ENCODE measurements around the gene ANAPC10. TPM values are rescaled to one million over a fixed set of nuclear protein-coding genes. Genes with fewer than 3 reads are reported as not detected.
"Not testable (repeated sequence)": the region's sequence is repeated elsewhere in the genome, so short reads cannot be mapped to it uniquely, and the experiment has no call there.

The ANAPC10 gene
- total RNA-seq, 1 donor, result 41.5 TPM

- H3K4me3 ChIP-seq (ENCODE audit: low read depth, low read length), result no peak overlapping the region
- DNase-seq (ENCODE audit: low read depth), result no peak
- TF ChIP-seq, protein P1, sequence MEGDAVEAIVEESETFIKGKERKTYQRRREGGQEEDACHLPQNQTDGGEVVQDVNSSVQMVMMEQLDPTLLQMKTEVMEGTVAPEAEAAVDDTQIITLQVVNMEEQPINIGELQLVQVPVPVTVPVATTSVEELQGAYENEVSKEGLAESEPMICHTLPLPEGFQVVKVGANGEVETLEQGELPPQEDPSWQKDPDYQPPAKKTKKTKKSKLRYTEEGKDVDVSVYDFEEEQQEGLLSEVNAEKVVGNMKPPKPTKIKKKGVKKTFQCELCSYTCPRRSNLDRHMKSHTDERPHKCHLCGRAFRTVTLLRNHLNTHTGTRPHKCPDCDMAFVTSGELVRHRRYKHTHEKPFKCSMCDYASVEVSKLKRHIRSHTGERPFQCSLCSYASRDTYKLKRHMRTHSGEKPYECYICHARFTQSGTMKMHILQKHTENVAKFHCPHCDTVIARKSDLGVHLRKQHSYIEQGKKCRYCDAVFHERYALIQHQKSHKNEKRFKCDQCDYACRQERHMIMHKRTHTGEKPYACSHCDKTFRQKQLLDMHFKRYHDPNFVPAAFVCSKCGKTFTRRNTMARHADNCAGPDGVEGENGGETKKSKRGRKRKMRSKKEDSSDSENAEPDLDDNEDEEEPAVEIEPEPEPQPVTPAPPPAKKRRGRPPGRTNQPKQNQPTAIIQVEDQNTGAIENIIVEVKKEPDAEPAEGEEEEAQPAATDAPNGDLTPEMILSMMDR (IDR thresholded peaks at IDR 0.05; ENCODE audit: insufficient read depth, low read depth, low read length), result no peak
Observed at GRCh38 chr4:145019346-145019745, 78.7 kb downstream of the ANAPC10 start.

DNA sequence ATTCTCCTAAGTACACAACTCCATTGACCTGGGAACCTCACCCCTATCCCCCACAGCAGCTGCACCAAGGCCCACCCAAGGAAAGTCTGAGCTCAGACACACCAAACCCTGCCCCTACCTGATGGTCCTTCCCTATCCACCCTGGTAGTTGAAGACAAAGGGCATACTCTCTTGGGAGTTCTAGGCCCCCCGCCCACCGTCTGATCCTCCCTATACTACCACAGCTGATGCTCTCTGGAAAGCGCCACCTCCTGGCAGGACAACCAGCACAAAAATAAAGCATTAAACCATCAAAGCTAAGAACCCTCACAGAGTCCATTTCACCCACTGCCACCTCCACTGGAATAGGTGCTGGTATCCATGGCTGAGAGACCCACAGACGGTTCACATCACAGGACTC, 83.6 kb downstream of the ANAPC10 start:
- TF ChIP-seq, protein P1 (IDR thresholded peaks at IDR 0.05; ENCODE audit: insufficient read depth, low read depth, low read length), result no peak
- DNase-seq (ENCODE audit: low read depth), result no peak

GRCh38 chr4:145012841-145013240, 85.2 kb downstream of the ANAPC10 start:
- peak; percentile 54 for DNase-seq (ENCODE audit: low read depth)
- H3K4me3 ChIP-seq (ENCODE audit: low read depth, low read length), result no peak overlapping the region
- TF ChIP-seq, protein P1 (IDR thresholded peaks at IDR 0.05; ENCODE audit: insufficient read depth, low read depth, low read length), result no peak

More for the DNA sequence above, 83.6 kb downstream of the ANAPC10 start:
- no peak overlapping the region for H3K4me3 ChIP-seq (ENCODE audit: low read depth, low read length)

DNA sequence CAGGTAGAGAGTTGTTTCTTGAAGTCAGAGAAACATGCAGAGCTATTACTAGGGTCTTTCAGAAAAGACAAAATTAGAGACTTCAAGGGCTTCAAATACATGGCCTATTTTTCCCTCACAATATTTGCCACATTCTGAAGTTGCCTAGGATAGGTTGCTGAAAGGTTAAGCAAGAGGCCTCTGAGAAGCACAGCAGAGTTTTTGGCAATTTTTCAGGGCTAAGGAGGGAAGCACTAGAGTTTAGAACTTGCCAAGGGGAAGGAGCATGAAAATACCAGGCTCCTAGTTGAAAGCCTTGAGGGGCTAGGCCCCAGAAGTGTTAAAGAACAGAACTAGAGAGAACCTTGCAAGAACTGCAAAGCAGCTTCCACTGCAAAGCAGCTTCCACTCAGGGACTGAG, 86.4 kb downstream of the ANAPC10 start:
- TF ChIP-seq, protein P1 (IDR thresholded peaks at IDR 0.05; ENCODE audit: insufficient read depth, low read depth, low read length), result no peak
- DNase-seq (ENCODE audit: low read depth), result no peak
- H3K4me3 ChIP-seq (ENCODE audit: low read depth, low read length), result no peak overlapping the region

DNA sequence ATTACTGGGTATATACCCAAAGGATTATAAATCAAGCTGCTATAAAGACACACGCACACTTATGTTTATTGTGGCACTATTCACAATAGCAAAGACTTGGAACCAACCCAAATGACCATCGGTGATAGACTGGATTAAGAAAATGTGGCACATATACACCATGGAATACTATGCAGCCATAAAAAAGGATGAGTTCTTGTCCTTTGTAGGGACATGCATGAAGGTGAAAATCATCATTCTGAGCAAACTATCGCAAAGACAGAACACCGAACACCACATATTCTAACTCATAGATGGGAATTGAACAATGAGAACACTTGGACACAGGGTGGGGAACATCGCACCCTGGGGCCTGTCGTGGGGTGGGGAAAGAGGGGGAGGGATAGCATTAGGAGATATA, 87.7 kb downstream of the ANAPC10 start:
- not testable (repeated sequence) for DNase-seq (ENCODE audit: low read depth); H3K4me3 ChIP-seq (ENCODE audit: low read depth, low read length)

GRCh38 chr4:145003675-145004074, 94.3 kb downstream of the ANAPC10 start:
- no peak for DNase-seq (ENCODE audit: low read depth)
- TF ChIP-seq, protein P1 (IDR thresholded peaks at IDR 0.05; ENCODE audit: insufficient read depth, low read depth, low read length), result no peak
- no peak overlapping the region for H3K4me3 ChIP-seq (ENCODE audit: low read depth, low read length)

- TF ChIP-seq, protein P1 (IDR thresholded peaks at IDR 0.05; ENCODE audit: insufficient read depth, low read depth, low read length), result no peak
- DNase-seq (ENCODE audit: low read depth), result peak; percentile 14
- H3K4me3 ChIP-seq (ENCODE audit: low read depth, low read length), result no peak overlapping the region
Observed at GRCh38 chr4:145001635-145002034, 96.4 kb downstream of the ANAPC10 start.

DNA sequence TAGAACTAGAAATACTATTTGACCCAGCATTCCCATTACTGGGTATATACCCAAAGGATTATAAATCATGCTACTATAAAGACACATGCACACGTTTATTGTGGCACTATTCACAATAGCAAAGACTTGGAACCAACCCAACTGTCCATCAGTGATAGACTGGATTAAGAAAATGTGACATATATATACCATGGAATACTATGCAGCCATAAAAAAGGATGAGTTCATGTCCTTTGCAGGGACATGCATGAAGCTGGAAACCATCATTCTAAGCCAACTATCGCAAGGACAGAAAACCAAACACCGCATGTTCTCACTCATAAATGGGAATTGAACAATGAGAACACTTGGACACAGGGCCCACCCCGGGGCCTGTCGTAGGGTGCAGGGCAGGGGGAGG, 97.3 kb downstream of the ANAPC10 start:
- DNase-seq (ENCODE audit: low read depth); H3K4me3 ChIP-seq (ENCODE audit: low read depth, low read length): not testable (repeated sequence)

Measured in fibroblast of villous mesenchyme (primary cell).